ENCODE results near the gene ZNF784.

Gene ZNF784

DNA sequence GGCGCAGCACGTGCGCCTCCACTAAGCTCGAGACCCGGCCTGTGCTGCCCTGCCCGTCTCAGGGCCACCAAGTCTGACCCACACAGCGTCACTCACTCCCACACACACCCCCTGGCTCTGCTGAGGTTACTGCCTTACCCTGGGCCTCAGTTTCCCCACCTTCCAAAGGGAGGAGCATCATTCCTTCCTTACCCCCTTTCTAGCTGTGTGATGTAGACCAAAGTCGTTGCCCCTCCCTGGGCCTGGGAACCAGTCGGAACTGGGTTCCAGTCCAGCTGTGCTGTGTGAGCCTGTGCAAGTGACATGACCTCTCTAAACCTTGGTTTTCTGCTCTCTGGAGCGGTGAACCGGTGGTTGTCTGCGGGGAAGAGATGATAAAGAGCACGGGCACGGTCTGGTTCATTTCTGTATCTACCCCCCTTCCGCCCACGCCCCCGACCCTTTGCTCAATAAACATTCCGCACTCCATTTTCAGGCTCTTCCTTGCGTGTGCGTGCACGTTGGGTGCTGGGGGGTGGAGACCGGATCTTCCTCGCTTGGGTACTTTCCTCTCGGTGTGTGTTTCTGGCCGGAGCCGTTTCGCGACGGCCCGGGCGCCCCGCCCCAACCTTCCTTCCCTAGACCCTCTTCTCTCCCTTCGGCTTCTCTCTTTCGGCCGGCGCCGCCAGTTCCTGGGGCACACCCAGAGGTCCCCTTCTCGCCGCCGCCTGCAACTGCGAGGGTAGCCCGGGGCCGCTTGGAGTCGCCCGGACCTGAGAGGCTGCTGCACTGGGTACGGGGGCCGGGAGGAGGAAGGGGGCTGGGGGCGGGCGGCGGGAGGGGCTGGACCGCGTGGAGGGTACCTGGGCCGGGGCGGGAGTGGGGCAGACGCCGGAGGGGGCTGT lies 18.9 kb upstream of the ZNF784 start, which contains the start of gene ZNF581:
Gene ZNF581 (plus strand): TSS at position 647 of the 884 bp plus-strand sequence. CDS start 923 bp downstream, outside the sequence.
- peak; percentile 85 for DNase-seq

DNA sequence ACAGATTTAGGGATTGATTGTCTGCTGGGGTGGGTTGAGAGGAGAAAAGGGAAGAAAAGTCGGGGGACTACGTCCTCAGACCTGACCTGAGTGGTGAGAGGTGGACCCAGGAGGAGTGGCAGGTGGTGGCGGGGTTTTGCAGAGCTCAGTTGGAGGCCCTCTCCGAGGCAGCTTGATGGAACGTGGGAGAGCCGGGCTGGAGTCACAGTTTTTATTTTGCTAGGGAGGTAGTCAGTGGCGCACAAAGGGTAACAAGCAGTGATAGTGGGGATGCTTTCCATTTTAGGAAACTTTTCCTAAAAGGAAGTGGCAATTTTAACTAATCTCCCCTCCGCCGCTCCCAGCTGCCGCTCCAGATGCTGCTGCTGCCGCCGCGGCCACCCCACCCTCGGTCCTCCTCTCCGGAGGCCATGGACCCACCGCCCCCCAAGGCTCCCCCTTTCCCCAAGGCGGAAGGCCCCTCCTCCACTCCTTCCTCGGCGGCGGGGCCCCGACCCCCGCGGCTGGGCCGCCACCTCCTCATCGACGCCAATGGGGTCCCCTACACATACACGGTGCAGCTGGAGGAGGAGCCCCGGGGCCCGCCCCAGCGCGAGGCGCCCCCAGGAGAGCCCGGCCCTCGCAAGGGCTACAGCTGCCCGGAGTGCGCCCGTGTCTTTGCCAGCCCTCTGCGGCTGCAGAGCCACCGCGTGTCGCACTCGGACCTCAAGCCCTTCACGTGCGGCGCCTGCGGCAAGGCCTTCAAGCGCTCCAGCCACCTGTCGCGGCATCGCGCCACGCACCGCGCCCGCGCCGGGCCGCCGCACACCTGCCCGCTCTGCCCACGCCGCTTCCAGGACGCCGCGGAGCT lies 18.0 kb upstream of the ZNF784 start:
- DNase-seq = peak; percentile 45

DNA sequence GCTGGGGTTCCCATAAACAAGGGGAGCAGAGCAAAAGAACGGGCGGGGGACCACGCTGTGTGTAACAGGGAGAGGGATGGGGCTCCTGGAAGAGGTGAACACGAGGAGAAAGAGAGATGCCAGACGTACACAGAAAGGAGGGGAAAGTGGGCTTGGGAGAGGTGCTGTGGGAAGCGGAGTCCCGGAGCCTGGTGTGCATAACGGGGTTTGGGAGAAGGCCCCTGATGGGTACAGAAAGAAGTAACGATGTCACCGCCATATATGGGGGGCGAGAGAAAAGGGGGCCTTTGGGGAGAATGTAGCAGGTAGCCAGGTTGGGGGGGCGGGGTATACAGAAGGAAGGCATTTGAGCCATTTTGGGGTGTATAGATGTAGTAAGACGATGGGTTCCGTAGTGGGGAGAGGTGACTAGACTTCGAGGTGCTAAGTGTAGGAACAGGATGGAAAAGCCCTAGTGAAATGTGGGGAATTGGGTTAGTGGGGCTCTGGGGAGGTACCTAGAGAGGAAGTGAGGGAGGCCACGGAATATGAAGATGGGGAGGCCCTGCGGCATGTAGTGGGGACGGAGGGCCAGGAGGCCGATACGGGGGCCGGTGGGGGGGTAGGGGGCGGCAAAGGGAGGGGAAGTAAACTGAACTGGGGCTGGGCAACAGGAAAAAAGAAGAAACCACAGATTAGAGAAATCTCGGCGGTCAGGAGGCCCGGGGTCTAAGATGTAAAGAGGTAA lies 17.2 kb upstream of the ZNF784 start:
- DNase-seq = peak; percentile 39

DNA sequence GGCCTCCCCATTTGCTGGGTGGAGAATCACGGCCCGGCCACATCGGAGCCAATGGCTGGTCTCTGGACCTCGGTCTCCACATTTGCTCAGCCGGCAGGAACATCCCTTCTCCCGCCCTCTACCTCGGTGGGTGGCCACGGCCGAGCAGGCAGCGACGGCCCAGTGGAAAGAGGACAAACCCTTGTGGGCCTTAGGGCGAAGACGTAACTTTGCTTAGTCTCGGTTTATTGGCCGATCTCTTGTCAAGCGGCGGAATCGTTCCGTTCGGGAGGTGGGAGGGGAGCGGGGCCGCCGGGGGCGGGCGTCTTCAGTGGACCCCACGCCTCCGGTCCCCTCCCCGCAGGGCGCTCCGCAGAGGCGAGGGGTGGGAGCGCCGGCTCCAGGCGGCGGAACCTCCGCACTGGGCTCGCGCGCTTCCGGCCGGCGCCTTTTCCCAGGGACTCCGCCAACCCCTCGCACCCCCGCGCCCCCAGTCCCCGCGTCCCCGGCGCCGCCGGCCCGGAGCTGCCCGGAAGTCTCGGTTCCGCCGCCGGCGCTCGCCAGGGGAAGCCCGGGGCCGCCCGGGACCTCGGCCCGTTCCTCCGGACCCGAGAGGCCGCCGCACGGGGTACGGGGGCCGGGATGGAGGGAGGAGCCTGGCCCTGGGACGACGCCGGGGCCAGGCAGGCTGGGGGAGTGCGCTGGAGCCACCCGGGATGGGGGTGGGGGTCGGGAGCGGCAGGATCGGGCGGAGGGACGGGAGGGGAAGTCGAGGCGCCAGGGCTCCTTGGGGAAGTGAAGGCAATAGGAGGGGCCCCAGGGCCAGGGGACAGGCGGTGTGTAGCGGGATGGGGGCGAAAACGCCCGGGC lies 16.4 kb upstream of the ZNF784 start, which contains the start of gene ZNF580:
Gene ZNF580 (plus strand): TSS at position 426 of the 849 bp plus-strand sequence. CDS start 1,507 bp downstream, outside the sequence.
- peak; percentile 67 for DNase-seq

DNA sequence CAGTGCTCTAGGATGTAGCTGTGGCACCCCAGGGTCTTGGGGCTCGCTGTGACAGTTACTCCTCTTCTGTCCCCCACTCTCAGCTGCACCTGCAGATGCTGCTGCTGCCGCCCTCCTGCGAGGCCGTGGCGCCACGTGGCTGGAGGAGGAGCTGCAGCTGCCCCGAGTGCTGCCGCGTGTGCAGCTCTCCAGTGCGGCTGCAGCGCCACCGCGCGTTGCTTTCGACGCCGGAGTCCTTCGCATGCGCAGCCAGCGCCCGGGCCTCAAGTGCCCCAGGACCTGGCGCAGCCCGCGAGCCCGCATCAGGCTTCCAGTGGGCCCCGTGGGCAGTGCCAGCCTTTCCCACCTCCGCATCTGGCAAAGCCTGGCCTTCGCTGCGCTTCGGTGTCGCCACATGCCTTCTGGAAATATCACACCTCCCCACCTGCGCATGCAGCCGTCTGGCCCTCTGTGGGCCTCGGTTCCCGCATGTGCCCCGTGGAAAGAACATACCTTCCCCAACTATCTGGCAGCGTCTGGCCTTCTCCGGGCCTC lies 15.7 kb upstream of the ZNF784 start:
- peak; percentile 77 for DNase-seq

DNA sequence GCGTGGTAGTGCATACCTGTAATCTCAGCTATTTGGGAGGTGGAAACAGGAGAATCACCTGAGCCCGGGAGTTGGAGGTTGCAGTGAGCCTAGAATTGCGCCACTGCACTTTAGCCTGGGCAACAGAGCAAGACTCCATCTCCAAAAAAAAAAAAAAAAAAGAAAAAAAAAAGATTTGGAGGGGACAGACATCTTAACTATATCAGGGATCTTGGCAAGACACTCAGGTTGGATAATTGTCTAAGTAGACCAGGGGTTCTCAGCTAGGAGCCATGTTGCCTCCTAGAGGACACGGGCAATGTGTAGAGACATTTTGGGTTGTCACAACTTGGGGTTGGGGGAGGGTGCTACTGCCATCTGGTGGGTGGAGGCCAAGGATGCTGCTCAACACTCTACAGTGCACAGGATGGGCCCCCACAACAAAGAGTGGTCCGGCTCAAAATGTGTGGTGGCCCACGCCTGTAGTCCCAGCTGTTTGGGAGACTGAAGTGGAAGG lies 14.5 kb upstream of the ZNF784 start:
- peak; percentile 67 for DNase-seq

DNA sequence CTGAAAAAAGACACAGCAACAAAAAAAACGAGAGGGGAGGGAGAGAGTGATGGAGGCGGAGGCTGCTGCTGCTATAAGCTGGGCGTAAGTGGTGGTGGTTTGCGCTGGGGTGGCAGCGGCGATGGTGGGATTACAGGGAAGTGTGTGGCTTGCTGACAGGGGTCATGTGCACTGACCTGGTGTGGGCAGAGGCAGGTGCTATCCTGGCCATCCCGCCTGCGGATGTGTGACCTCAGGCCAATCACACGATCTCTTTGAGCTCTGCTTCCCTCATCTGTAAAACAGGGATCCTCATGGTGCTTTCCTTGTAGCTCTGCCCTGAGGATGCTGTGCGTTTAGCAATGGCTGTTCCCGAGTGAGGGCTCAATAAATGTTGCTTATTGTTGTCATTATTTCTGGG lies 13.2 kb upstream of the ZNF784 start:
- no peak for DNase-seq

DNA sequence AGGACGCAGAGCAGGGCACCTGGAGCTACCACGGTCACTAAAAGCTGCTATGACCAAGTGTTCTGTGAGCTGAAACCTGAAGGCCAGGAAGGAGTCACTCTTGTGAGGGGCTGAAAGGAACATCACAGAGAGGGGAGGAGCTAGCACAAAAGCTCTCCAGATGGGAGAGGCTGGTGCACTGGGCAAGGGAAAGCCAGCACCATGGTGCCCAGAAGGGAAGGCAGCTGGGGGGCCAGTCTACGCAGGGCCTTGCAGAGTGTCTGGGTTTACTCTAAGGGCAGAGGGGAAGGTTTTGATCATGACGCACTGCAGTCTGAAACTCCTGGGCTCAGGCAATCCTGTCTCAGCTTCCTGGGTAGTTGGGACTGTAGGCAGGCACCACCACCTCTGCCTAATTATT lies 12.4 kb upstream of the ZNF784 start:
- no peak for DNase-seq

DNA sequence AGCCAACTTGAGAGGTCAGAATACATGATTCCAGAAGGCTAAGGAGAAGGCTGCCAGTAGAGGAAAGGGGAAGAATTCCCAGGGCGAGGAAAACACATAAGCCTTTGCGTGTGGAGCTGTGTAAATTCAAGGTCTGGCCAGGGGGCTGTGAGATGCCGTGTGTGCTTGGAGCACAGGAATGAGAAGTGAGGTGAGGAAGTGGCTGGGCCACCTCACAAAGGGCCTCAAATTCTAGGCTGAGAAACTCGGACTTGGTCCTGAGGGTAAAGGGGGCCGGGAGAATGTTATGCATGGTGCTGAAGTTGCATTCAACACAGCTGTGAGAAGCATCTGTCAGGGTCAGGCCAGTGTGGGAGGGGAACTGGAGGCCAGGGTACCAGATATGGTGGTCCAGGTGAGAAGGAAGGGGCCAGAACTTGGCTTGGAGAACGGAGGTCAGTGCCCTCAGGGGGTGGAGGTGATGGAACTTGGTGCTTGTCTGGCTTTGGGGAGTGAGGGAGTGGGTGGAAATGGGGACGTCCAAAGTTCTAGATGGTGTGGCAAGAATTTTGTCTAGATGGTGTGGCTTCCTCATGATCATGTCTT lies 11.6 kb upstream of the ZNF784 start:
- DNase-seq = no peak

DNA sequence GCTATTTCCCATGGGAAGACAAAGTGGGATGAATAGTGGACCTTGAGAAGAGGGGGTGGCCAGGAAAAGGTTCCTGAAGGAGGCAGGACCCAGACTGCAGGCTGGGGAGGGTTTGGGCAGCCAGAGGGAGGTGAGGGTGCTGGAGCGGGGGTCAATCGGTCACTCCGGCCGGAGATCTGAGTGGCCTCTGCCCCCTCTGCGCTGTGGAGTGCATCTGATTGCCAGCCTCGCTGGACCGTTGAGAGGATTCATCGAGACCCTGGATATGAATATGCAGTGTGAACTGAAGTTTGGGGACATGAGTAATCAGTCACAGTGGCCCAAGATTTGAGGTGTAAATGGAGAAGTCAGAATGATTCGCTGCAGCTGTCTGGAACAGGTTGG lies 11.0 kb upstream of the ZNF784 start:
- DNase-seq = peak; percentile 10

DNA sequence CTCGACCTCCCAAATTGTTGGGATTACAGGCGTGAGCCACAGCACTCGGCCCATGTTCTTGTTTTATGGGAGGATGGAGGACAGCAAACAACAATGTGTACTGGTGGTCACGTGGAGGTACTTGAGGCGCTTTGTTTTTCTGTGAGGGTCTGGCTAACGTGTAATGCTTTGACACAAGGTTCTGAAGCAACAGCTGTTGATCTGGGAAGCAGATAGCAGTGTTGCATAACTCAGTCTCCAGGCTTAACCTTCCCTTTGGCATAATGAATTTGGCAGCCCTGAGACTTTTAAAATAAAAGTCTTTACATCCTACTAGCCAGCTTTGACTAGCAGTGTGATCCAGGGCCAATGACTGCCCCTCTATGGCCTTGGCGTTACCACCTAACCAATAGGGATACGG lies 9.5 kb upstream of the ZNF784 start:
- DNase-seq = no peak

DNA sequence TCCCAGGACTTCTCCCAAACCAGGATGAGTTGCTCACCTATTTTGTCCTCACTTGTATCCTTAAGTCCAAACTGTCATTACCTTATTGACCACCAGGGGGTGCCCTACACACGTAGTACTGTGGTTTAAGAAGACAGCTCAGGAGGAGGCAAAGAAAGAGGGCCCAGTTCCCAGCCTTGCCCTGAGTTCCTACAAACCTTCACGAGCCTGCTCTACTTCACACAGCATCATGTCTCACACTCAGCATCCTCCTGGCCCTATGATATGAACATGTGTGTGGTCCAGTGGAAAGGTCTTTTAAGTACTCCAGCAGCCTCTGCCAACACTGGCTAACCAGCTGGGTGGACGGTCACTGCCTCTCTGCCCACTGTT lies 8.1 kb upstream of the ZNF784 start:
- DNase-seq = peak; percentile 84

DNA sequence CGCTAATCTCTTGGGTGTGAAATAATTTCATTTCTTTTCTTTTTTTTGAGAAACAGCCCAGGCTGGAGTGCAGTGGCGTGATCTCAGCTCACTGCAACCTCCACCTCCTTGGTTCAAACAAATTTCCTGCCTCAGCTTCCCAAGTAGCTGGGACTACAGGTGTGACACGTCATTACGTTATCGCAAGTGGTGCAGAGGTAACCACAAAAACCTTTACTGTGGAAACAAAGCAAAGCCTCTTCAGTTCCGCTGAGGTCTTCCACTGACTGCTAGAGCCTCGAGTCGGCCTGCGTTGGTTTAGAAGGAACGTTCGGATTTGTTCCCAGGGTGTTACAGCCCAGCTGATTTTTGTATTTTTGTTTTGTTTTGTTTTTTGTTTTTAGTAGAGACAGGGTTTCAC lies 2.0 kb upstream of the ZNF784 start:
- peak; percentile 53 for DNase-seq

DNA sequence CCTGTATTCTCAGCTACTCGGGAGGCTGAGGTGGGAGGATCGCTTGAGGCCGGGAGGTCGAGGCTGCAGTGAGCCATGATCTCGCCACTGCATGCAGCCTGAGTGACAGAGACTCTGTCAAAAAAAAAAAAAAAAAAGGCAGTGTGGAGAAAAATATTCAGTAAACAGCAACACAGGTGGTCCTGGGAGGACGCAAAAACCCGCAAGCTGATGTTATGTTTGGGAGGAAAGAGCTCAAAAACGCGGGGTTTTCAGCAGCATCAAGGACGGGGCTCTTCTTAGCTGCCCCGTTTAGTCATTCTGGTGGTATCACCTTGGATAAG lies 599 bp upstream of the ZNF784 start:
- DNase-seq = no peak

DNA sequence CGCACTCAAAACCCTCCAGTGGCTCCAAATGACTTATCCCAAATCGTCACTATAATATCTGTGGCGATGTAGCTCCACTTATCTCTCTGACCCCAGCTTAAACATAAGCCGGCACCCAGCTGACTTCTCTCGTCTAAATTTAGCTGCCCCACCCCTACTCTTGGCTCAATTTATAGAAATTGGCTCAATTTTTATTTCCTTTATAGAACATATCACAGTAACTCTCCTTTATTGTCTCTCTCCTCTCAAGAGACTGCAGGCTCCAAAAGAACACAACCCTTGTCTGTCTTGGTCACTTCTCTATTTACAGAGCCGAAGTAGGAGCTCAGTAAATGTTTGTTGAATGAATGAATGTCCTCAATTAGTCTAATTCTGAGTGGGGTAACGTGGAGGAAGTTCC lies 805 bp downstream of the ZNF784 start:
- no peak for DNase-seq

DNA sequence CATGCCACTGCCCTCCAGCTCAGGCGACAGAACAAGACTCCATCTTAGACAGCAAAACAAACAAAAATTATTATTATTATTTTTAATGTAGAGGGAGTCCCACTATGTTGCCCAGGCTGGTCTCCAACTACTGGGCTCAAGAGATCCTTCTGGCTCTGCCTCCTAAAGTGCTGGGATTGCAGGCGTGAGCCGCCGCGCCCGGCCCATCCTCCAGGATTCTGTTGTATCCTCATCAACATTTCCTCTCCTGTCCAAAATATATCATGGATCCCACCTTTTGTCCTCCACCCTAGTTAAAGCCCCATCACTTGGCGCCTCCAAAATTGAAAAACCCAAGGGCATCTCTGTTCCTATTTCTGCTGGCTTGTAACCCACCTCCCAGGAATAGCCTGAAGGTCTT lies 1.2 kb downstream of the ZNF784 start:
- DNase-seq = no peak

DNA sequence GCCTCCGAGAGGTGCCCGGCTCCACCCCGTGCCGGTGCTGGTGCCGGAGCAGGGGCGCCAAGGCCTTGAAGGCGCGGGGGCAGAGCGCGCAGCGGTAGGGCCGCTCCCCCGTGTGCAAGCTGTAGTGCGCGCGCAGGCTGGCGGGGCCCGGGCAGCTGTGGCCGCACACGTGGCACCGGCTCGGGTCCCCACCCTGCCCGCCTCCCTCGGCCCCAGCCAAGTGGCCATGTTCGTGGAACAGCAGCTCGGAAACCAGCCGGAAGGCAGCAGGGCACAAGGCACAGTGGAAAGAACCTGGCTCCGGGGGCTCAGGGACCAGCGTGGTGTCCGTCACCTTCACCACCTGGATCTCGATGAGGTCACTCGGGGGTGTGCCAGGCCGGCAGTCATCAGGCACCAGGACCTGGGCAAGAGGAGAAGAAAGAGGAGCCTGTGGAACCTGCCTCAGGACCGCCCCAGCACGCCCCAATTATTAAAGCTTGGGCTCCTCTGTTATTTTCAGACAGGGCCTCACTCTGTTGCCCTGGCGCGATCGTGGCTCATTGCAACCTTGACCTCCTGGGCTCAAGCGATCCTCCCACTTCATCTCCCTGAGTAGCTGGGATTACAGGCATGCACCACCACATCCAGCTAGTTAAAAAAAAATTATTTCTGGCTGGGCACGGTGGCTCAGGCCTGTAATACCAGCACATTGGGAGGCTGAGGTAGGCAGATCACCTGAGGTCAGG lies 2.0 kb downstream of the ZNF784 start:
- no peak for DNase-seq

DNA sequence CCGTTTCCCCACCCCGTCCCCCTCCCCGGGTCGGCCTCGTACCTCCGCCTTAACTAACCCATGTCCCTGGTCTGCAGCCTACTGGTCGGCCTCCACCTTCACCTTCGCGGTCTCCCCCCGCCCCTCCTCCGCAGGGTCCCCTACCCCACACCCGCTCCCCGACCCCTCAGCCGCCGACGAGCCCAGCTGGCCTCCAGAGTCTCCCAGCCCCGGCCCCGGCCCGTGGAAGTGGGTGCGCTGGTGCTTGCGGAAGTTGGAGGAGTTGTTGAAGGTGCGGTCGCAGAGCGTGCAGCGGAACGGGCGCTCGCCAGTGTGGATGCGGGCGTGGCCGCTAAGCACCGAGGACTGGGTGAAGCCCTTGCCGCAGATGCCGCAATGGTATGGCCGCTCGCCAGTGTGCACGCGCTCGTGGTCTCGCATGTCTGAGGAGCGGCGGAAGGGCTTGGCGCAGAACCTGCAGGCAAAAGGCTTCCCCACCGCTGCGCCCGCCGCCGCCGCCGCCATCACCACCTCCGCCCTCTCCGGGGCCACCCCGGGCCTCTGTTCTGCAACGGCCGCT lies 2.6 kb downstream of the ZNF784 start:
- no peak for DNase-seq

DNA sequence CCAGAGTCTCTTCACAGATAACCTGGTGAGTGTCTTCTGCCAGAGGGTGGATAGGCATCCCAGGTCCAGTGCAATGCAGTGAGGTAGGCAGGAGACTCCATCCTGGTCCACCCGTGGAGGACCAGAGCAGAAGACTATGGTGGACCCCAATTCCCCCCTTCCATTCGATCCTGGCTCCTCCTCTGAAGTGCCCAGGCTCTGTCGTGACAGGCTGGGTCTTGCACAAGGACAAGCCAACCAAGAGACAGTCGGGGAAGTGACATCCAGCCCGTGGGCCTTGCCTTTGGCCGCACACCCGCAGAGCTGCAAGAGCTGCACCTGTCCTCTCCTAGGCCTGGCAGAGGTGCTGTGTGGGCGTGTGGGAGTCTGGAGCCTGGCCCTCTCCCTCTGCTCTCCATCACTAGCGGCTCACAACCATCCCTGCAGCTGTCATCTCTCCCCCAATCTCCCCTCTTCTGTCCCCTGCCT lies 3.1 kb downstream of the ZNF784 start:
- DNase-seq = no peak

All from activated naive CD4-positive, alpha-beta T cell treated with Interleukin-2 at 50 U/mL for 16 hours (primary cell).